K562 (cell line): ENCODE data around the gene WWOX. TPM values are rescaled to one million over a fixed set of nuclear protein-coding genes. Genes with fewer than 3 reads are reported as not detected.

Experiments
- ATAC-seq: fragments of 200-7000 bp; cut with Tn5 transposase; 3 replicates; pipeline ENCODE4 v1.9.1; 2020; ENCODE audit warnings: moderate library complexity
- BruUV-seq: library from RNA; stranded (reverse); fragments of 400-500 nt; replicated peaks from 2 replicates; lab custom pipeline; 2021; lab: Mats Ljungman, UMichigan
- CTCF ChIA-PET: fragments of 300-600 bp; formaldehyde crosslinking; extraction: SDS; loops from one replicate; lab custom pipeline; 2021; ENCODE audit warnings: low intra/inter-chr PET ratio; lab: Yijun Ruan, JAX
- POLR2A ChIA-PET: fragments of 300-600, 350-650 bp; sonication (Branson Sonifier 250); formaldehyde crosslinking; extraction: SDS; loops from one replicate; lab custom pipeline; 2021; ENCODE audit warnings: antibody characterized with exemption, inconsistent platforms; lab: Yijun Ruan, JAX
- DNase-seq, 4 experiments: peaks; one replicate each; pipeline versions ENCODE4 v3.0.0 to v3.0.0-alpha.2; 2011 to 2018; ENCODE audit warnings: low spot score in 3 of 4, mixed read lengths in 3 of 4; ENCODE audit errors: extremely low read depth in 1 of 4
- FAIRE-seq: peaks from 2 replicates; lab custom pipeline; 2011; peaks lifted over from hg19 to GRCh38; lab: Jason Lieb, UNC
- H2AFZ ChIP-seq: 2 replicates; pipeline ENCODE4 v1.6.0; 2011; ENCODE audit warnings: low read depth, low read length, control low read depth, inconsistent platforms
- H3K27ac ChIP-seq: fragments of 200-600 bp; 3 replicates; pipeline ENCODE4 v1.8.0; 2011; ENCODE audit warnings: low read depth, mild to moderate bottlenecking, control low read depth, inconsistent platforms, low read length, moderate library complexity, mixed read lengths; ENCODE audit errors: extremely low read depth
- H3K27me3 ChIP-seq, 2 experiments: fragments of 300-600 bp in 1 of 2; 2 replicates in 1 of 2; 3 replicates in 1 of 2; pipeline versions ENCODE4 v1.6.0 to v1.8.0; 2011; ENCODE audit warnings: inconsistent platforms in 2 of 2, low read length in 2 of 2, mild to moderate bottlenecking in 1 of 2, mixed read lengths in 1 of 2, moderate library complexity in 1 of 2; ENCODE audit not compliant: control insufficient read depth in 2 of 2, insufficient read depth in 2 of 2
- H3K36me3 ChIP-seq: fragments of 300-600 bp; 3 replicates; pipeline ENCODE4 v1.8.0; 2011; ENCODE audit warnings: mild to moderate bottlenecking, low read length, inconsistent platforms; ENCODE audit not compliant: control insufficient read depth, insufficient read depth
- H3K4me1 ChIP-seq, 2 experiments: fragments of 200-600 bp in 1 of 2; replicated peaks in 1 of 2; 2 replicates in 1 of 2; 3 replicates in 1 of 2; pipeline versions ENCODE4 v1.5.1 to v1.8.0; 2011; ENCODE audit warnings: inconsistent platforms in 2 of 2, low read length in 2 of 2, mild to moderate bottlenecking in 1 of 2, mixed read lengths in 1 of 2, moderate library complexity in 1 of 2; ENCODE audit not compliant: control insufficient read depth in 2 of 2, insufficient read depth in 2 of 2
- H3K4me2 ChIP-seq: 2 replicates; pipeline ENCODE4 v1.6.1; 2011; ENCODE audit warnings: low read length, control low read depth, inconsistent platforms, mixed read lengths; ENCODE audit not compliant: insufficient read depth
- H3K4me3 ChIP-seq: fragments of 200-600 bp; sonication (generic), shearing (Covaris generic); 2 replicates; pipeline ENCODE4 v1.5.1; 2016; ENCODE audit warnings: control low read depth, inconsistent platforms
- H3K79me2 ChIP-seq: fragments of 200-600 bp; 3 replicates; pipeline ENCODE4 v1.8.0; 2011; ENCODE audit warnings: low read length, inconsistent platforms; ENCODE audit not compliant: control insufficient read depth, insufficient read depth
- H3K9ac ChIP-seq, 2 experiments: 2 replicates each; pipeline versions ENCODE4 v1.6.0 to v1.6.1; 2011; ENCODE audit warnings: low read depth in 2 of 2, low read length in 2 of 2, control low read depth in 1 of 2, inconsistent platforms in 1 of 2, mild to moderate bottlenecking in 1 of 2, mixed read lengths in 1 of 2; ENCODE audit not compliant: insufficient read depth in 1 of 2
- H3K9me1 ChIP-seq: one replicate; pipeline ENCODE4 v1.6.0; 2011; ENCODE audit warnings: inconsistent platforms, mild to moderate bottlenecking, low read length, moderate library complexity; ENCODE audit not compliant: control insufficient read depth, insufficient read depth
- H3K9me3 ChIP-seq: replicated peaks from 2 replicates; pipeline ENCODE4 v1.5.1; 2011; ENCODE audit warnings: low read depth, low read length, inconsistent platforms; ENCODE audit not compliant: control insufficient read depth, insufficient read depth
- H4K20me1 ChIP-seq: replicated peaks from 2 replicates; pipeline ENCODE4 v1.6.1; 2011; ENCODE audit warnings: low read length, inconsistent platforms, mixed read lengths; ENCODE audit not compliant: control insufficient read depth, insufficient read depth
- E2F8 ChIP-seq: fragments of 450-650 bp; IDR thresholded peaks from 2 replicates; pipeline ENCODE4 v1.7.1; 2018; ENCODE audit warnings: mild to moderate bottlenecking, low read depth; ENCODE audit not compliant: partially characterized antibody
- EP400 ChIP-seq: fragments of 450-650 bp; IDR thresholded peaks from 2 replicates; pipeline ENCODE4 v1.6.1; 2017; ENCODE audit warnings: antibody characterized with exemption, mild to moderate bottlenecking, moderate library complexity
- FOXK1 ChIP-seq: sonication (generic); formaldehyde crosslinking; IDR thresholded peaks from 2 replicates; pipeline ENCODE4 v1.8.0; 2022; ENCODE audit warnings: missing genetic modification reagents, mild to moderate bottlenecking, borderline replicate concordance
- FOXM1 ChIP-seq, 2 experiments: fragments of 450-650 bp in 1 of 2; sonication (generic) in 1 of 2; formaldehyde crosslinking in 1 of 2; IDR thresholded peaks; 2 replicates each; pipeline versions ENCODE4 v1.6.1 to v1.9.0; 2017 to 2022; ENCODE audit warnings: low read depth in 2 of 2, mild to moderate bottlenecking in 2 of 2, missing genetic modification reagents in 1 of 2, moderate library complexity in 1 of 2
- HBP1 ChIP-seq: fragments of 450-650 bp; formaldehyde crosslinking; IDR thresholded peaks from 2 replicates; pipeline ENCODE4 v1.4.0; 2022; ENCODE audit warnings: missing genetic modification characterization
- HDAC6 ChIP-seq: IDR thresholded peaks from 2 replicates; pipeline ENCODE4 v1.6.1; 2012; ENCODE audit warnings: low read depth, mild to moderate bottlenecking, control low read depth, inconsistent platforms, low read length, moderate library complexity
- MTA3 ChIP-seq: fragments of 450-650 bp; formaldehyde crosslinking; IDR thresholded peaks from 2 replicates; pipeline ENCODE4 v1.6.1; 2017; ENCODE audit warnings: mild to moderate bottlenecking, borderline replicate concordance
- RFX7 ChIP-seq: fragments of 250-450 bp; sonication (Bioruptor Pico); IDR thresholded peaks from 2 replicates; pipeline ENCODE4 v1.5.1; 2021; ENCODE audit warnings: mild to moderate bottlenecking
- TGIF2 ChIP-seq: sonication (generic); formaldehyde crosslinking; IDR thresholded peaks from 2 replicates; pipeline ENCODE4 v1.8.1; 2022; ENCODE audit warnings: mild to moderate bottlenecking, missing genetic modification reagents, moderate library complexity
- ZBTB43 ChIP-seq: sonication (generic); formaldehyde crosslinking; IDR thresholded peaks from 2 replicates; pipeline ENCODE4 v1.8.0; 2023; ENCODE audit warnings: mild to moderate bottlenecking, missing genetic modification reagents
- ZNF146 ChIP-seq: IDR thresholded peaks from one replicate; pipeline ENCODE4 v1.6.1; 2018; ENCODE audit warnings: missing compliant biosample characterization; ENCODE audit not compliant: unreplicated experiment
- ZNF165 ChIP-seq: fragments of 250-450 bp; sonication (Bioruptor Pico); IDR thresholded peaks from 2 replicates; pipeline ENCODE4 v1.4.0; 2020; ENCODE audit warnings: borderline replicate concordance
- ZNF197 ChIP-seq: fragments of 200-800 bp; sonication (Bioruptor generic); IDR thresholded peaks from 2 replicates; pipeline ENCODE4 v1.6.1; 2016; ENCODE audit warnings: low read depth, missing genetic modification characterization, missing compliant biosample characterization
- ZNF274 ChIP-seq: IDR thresholded peaks from 2 replicates; pipeline ENCODE4 v1.6.1; 2011; ENCODE audit warnings: low read depth, mild to moderate bottlenecking, low read length, moderate library complexity, borderline replicate concordance
- ZNF408 ChIP-seq: fragments of 250-450 bp; sonication (Bioruptor Pico); IDR thresholded peaks from 2 replicates; pipeline ENCODE4 v1.4.0; 2020; ENCODE audit warnings: low read depth, mild to moderate bottlenecking, moderate library complexity
- ZNF699 ChIP-seq: fragments of 250-450 bp; sonication (Bioruptor Pico); IDR thresholded peaks from 2 replicates; pipeline ENCODE4 v1.8.0; 2021; ENCODE audit warnings: mild to moderate bottlenecking, moderate library complexity; ENCODE audit not compliant: insufficient replicate concordance
- ZNF780A ChIP-seq: fragments of 250-450 bp; sonication (Bioruptor Pico); IDR thresholded peaks from 2 replicates; pipeline ENCODE4 v1.5.0; 2021; ENCODE audit warnings: mild to moderate bottlenecking
- WGBS: fragments of 100-300 bp; shearing (Covaris generic); methylation state at CpG from one replicate; pipeline ENCODE4 v1.1.6; 2016; ENCODE audit warnings: low coverage, mixed read lengths; ENCODE audit not compliant: insufficient coverage; ENCODE audit errors: missing lambda C conversion rate; 5-methylcytosine and 5-hydroxymethylcytosine counted together
- in situ Hi-C: fragments of 300-500 bp; cut with MboI; formaldehyde crosslinking; loops from 4 replicates; pipeline ENCODE4 v1.15.0; 2018; ENCODE audit warnings: inconsistent platforms, mixed read lengths
- intact Hi-C: fragments of 100-400 bp; cut with micrococcal nuclease; formaldehyde crosslinking; loops from 2 replicates; pipeline ENCODE4 v1.14.2; 2022
- polyA plus RNA-seq, 8 experiments: library from polyadenylated mRNA; depleted of rRNA in 4 of 8; stranded (reverse) in 5 of 8; unstranded in 3 of 8; fragments of >200 nt; fragmentation: Nextera tagmentation in 2 of 8; fragmentation: Illumina TruSeq in 1 of 8; extraction: Ambion mirVana in 2 of 8; extraction: Trizol in 1 of 8; gene quantifications; 2 replicates each; pipeline versions ENCODE4 v1.2.1 to v1.2.3, GENCODE V29; 2011 to 2014; ENCODE audit warnings: inconsistent platforms in 1 of 8, missing spikeins in 1 of 8
- total RNA-seq, 7 experiments: library from RNA; depleted of rRNA in 6 of 7; stranded (reverse); fragments of >200 nt in 6 of 7; fragmentation: Illumina TruSeq in 2 of 7; extraction: Trizol in 2 of 7; gene quantifications; 2 replicates each; pipeline versions ENCODE4 v1.2.1 to v1.2.3, GENCODE V29; 2011 to 2021; ENCODE audit warnings: low replicate concordance in 1 of 7

The WWOX gene
- total and polyA plus RNA-seq, 9 of the 15 experiments (the other 6 are each of a cell fraction or from before 2014, with no cell fraction given): 1.6 to 22.7 (median 8.1) TPM

GRCh38 chr16:79121906-79122305 is 1022.5 kb downstream of the WWOX start (continued):
- no peak for TF ChIP-seq RFX7 (CRISPR knock-in tag)
- no peak for TF ChIP-seq ZNF165
- TF ChIP-seq ZNF780A (CRISPR knock-in tag): no peak
- TF ChIP-seq ZNF408 (CRISPR knock-in tag): no peak

- Histone ChIP-seq H3K27me3 (peaks cover 21 to 33% of the 10 kb centered on the region in 2 experiments), H3K4me3 (no peak overlapping the region), H3K27ac (no peak overlapping the region), H3K36me3 (no peaks in the 10 kb centered on the region), H2AFZ (no peak overlapping the region), H3K9me3 (no peaks in the 10 kb centered on the region), H3K9ac (no peak overlapping the region), H3K4me2 (no peak overlapping the region), H4K20me1 (no peaks in the 10 kb centered on the region), H3K4me1 (no peaks in the 10 kb centered on the region), H3K79me2 (no peaks in the 10 kb centered on the region), H3K9me1 (no peaks in the 10 kb centered on the region)
- ChIA-PET CTCF (no interaction called here), POLR2A (no interaction called here)
- BruUV-seq: no TSS peak
- 3% methylated on average over 8 of the region's 8 CpGs for WGBS
- FAIRE-seq (no peak), DNase-seq (no peak), ATAC-seq (no peak)
- intact Hi-C loops (no loop called here), in situ Hi-C loops (no loop called here)
- no peak for TF ChIP-seq TGIF2 (CRISPR knock-in tag)
- no peak for TF ChIP-seq ZNF699 (CRISPR knock-in tag)
- no peak for TF ChIP-seq MTA3
- no peak for TF ChIP-seq ZNF197 (CRISPR knock-in tag)
- no peak for TF ChIP-seq EP400
- TF ChIP-seq ZBTB43 (CRISPR knock-in tag): no peak
- TF ChIP-seq E2F8: no peak
- no peak for TF ChIP-seq FOXM1 (IDR thresholded peaks at IDR 0.05; ENCODE audit: low read depth)
- no peak for TF ChIP-seq FOXM1 (CRISPR knock-in tag; IDR thresholded peaks at IDR 0.05; ENCODE audit: low read depth)
- TF ChIP-seq ZNF274: no peak
- TF ChIP-seq HBP1 (CRISPR knock-in tag): 0 out of 2 replicates have a peak, but pooled peaks have one; percentile 35
- no peak for TF ChIP-seq HDAC6
- TF ChIP-seq FOXK1 (CRISPR knock-in tag): no peak
- TF ChIP-seq ZNF146: no peak
Measured at GRCh38 chr16:79122343-79122742, 1022.9 kb downstream of the WWOX start.
